ENCODE data around the gene MAGOH. TPM values are rescaled to one million over a fixed set of nuclear protein-coding genes. Genes with fewer than 3 reads are reported as not detected.

The MAGOH gene
- total and polyA plus RNA-seq, 2 of the 13 experiments (the other 11 are each of a cell fraction or from before 2014, with no cell fraction given), result 24.1 to 87.0 TPM

DNA sequence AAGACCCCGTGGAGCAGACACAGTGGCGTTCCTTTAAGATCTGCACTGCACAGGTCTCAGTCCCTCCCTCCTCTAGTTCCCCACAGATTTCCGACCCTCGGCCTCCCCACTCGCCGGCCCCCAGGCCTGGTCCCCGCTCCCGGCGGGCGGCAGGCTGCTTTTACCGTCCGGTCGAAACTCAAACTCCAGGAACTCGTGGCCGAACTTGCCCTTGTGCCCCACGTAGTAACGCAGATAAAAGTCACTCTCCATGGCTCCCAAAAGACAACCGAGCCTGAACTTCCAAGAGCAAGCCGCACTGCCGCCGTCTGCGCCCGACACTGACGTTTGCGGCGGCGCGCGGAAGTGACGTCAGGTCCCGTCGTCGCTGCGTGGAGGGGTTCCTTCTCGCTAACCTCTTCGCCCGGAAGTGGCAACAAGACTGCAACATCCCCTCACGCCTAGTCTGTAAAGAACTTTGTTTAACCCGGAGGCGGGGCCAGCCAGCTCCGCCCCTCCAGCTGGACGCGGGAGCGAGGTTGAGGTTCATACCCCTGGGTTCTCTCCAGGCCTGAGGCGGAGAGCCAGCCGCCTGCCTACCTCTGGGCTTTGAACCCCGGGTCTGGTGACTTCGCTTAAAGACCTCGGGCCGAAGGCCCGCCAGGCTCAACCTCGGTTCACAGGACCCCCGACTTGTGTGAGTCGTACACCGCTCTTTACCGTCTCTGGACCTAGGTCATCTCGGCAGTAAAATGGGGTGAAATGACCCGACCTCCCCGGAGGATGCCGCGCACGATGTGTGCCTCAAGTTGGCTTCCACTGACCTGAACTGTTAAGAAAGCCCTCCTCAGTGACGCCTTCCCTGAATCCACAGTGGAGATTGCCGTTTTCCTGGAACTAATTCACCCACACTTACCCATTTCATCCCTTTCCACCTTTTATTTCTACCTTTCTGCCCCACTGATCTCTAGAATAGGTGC lies at the start of gene MAGOH (continued):
- TF ChIP-seq ZNF550 (CRISPR knock-in tag; IDR thresholded peaks at IDR 0.05; ENCODE audit: borderline replicate concordance) (no peak; the same call in 1 of the 2 replicates), PAF1 (CRISPR knock-in tag; IDR thresholded peaks at IDR 0.05) (no peak), ATF1 (CRISPR knock-in tag; IDR thresholded peaks at IDR 0.05) (peak; percentile 100), NCOA5 (CRISPR knock-in tag; IDR thresholded peaks at IDR 0.05) (no peak), BCL6 (CRISPR knock-in tag; IDR thresholded peaks at IDR 0.05) (peak; percentile 66), PCBP1 (IDR thresholded peaks at IDR 0.05; ENCODE audit: borderline replicate concordance, low read depth, low read length) (no peak), ZNF484 (CRISPR knock-in tag; IDR thresholded peaks at IDR 0.05; ENCODE audit: borderline replicate concordance, low read depth) (no peak), STAG1 (CRISPR knock-in tag; IDR thresholded peaks at IDR 0.05) (no peak), ZNF780A (CRISPR knock-in tag; IDR thresholded peaks at IDR 0.05) (no peak), ZNF878 (CRISPR knock-in tag; IDR thresholded peaks at IDR 0.05) (peak; percentile 76; the same call in 1 of the 2 replicates), SP140L (CRISPR knock-in tag; IDR thresholded peaks at IDR 0.05; ENCODE audit: borderline replicate concordance) (no peak), KAT2B (IDR thresholded peaks at IDR 0.05; ENCODE audit: borderline replicate concordance, low read depth, low read length) (no peak), SIX1 (CRISPR knock-in tag; IDR thresholded peaks at IDR 0.05; ENCODE audit: borderline replicate concordance) (no peak), NFE2L2 (IDR thresholded peaks at IDR 0.05; ENCODE audit: low read length) (no peak), HES4 (CRISPR knock-in tag; IDR thresholded peaks at IDR 0.05; ENCODE audit: borderline replicate concordance) (peak; percentile 41; the same call in 1 of the 2 replicates), ZNF607 (CRISPR knock-in tag; IDR thresholded peaks at IDR 0.05; ENCODE audit: borderline replicate concordance) (peak; percentile 53; the same call in 1 of the 2 replicates), ZNF644 (CRISPR knock-in tag; IDR thresholded peaks at IDR 0.05; ENCODE audit: low read depth) (no peak), ISL2 (CRISPR knock-in tag; IDR thresholded peaks at IDR 0.05) (peak; percentile 77; the same call in 1 of the 2 replicates)
- TF ChIP-seq, protein P1, sequence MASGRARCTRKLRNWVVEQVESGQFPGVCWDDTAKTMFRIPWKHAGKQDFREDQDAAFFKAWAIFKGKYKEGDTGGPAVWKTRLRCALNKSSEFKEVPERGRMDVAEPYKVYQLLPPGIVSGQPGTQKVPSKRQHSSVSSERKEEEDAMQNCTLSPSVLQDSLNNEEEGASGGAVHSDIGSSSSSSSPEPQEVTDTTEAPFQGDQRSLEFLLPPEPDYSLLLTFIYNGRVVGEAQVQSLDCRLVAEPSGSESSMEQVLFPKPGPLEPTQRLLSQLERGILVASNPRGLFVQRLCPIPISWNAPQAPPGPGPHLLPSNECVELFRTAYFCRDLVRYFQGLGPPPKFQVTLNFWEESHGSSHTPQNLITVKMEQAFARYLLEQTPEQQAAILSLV (CRISPR knock-in tag; IDR thresholded peaks at IDR 0.05; ENCODE audit: borderline replicate concordance), result no peak
- TF ChIP-seq, protein P2, sequence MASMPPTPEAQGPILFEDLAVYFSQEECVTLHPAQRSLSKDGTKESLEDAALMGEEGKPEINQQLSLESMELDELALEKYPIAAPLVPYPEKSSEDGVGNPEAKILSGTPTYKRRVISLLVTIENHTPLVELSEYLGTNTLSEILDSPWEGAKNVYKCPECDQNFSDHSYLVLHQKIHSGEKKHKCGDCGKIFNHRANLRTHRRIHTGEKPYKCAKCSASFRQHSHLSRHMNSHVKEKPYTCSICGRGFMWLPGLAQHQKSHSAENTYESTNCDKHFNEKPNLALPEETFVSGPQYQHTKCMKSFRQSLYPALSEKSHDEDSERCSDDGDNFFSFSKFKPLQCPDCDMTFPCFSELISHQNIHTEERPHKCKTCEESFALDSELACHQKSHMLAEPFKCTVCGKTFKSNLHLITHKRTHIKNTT (CRISPR knock-in tag; IDR thresholded peaks at IDR 0.05), result no peak
- TF ChIP-seq, protein P3, sequence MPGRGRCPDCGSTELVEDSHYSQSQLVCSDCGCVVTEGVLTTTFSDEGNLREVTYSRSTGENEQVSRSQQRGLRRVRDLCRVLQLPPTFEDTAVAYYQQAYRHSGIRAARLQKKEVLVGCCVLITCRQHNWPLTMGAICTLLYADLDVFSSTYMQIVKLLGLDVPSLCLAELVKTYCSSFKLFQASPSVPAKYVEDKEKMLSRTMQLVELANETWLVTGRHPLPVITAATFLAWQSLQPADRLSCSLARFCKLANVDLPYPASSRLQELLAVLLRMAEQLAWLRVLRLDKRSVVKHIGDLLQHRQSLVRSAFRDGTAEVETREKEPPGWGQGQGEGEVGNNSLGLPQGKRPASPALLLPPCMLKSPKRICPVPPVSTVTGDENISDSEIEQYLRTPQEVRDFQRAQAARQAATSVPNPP (CRISPR knock-in tag; IDR thresholded peaks at IDR 0.05), result no peak
- TF ChIP-seq, protein P4, sequence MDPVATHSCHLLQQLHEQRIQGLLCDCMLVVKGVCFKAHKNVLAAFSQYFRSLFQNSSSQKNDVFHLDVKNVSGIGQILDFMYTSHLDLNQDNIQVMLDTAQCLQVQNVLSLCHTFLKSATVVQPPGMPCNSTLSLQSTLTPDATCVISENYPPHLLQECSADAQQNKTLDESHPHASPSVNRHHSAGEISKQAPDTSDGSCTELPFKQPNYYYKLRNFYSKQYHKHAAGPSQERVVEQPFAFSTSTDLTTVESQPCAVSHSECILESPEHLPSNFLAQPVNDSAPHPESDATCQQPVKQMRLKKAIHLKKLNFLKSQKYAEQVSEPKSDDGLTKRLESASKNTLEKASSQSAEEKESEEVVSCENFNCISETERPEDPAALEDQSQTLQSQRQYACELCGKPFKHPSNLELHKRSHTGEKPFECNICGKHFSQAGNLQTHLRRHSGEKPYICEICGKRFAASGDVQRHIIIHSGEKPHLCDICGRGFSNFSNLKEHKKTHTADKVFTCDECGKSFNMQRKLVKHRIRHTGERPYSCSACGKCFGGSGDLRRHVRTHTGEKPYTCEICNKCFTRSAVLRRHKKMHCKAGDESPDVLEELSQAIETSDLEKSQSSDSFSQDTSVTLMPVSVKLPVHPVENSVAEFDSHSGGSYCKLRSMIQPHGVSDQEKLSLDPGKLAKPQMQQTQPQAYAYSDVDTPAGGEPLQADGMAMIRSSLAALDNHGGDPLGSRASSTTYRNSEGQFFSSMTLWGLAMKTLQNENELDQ (CRISPR knock-in tag; IDR thresholded peaks at IDR 0.05; ENCODE audit: borderline replicate concordance), result no peak; the same call in 1 of the 2 replicates
- TF ChIP-seq, protein P5, sequence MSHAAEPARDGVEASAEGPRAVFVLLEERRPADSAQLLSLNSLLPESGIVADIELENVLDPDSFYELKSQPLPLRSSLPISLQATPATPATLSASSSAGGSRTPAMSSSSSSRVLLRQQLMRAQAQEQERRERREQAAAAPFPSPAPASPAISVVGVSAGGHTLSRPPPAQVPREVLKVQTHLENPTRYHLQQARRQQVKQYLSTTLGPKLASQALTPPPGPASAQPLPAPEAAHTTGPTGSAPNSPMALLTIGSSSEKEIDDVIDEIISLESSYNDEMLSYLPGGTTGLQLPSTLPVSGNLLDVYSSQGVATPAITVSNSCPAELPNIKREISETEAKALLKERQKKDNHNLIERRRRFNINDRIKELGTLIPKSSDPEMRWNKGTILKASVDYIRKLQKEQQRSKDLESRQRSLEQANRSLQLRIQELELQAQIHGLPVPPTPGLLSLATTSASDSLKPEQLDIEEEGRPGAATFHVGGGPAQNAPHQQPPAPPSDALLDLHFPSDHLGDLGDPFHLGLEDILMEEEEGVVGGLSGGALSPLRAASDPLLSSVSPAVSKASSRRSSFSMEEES (CRISPR knock-in tag; IDR thresholded peaks at IDR 0.05), result no peak

Measured in HepG2 (cell line).